Gastroesophageal sphincter (tissue), 4 donors: ENCODE measurements around the gene CDH13. TPM values are rescaled to one million over a fixed set of nuclear protein-coding genes. Genes with fewer than 3 reads are reported as not detected.

ENCODE experiments used
- ATAC-seq: fragments of 150-250 bp; one replicate; pipeline ENCODE4 v1.9.1; 2016; ENCODE audit warnings: mild to moderate bottlenecking, moderate library complexity
- H3K27ac ChIP-seq, 4 donors: fragments of 200-600 bp; sonication (generic) in 3 of 4; 1 replicate in 3 of 4; 2 replicates in 1 of 4; pipeline ENCODE4 v1.5.1; 2016 to 2019
- H3K27me3 ChIP-seq: fragments of 200-600 bp; sonication (generic); one replicate; pipeline ENCODE4 v1.5.1; 2019
- H3K36me3 ChIP-seq, 2 donors: fragments of 200-600 bp; sonication (generic); one replicate each; pipeline ENCODE4 v1.5.1; 2019; ENCODE audit warnings: control low read depth in 1 of 2
- H3K4me1 ChIP-seq, 3 donors: fragments of 200-600 bp; sonication (generic); 1 replicate in 2 of 3; 2 replicates in 1 of 3; pipeline ENCODE4 v1.5.1; 2016 to 2019; ENCODE audit warnings: control low read depth in 2 of 3
- H3K4me3 ChIP-seq, 2 donors: fragments of 200-600 bp; sonication (generic); one replicate each; pipeline ENCODE4 v1.5.1; 2019; ENCODE audit warnings: mild to moderate bottlenecking in 1 of 2, moderate library complexity in 1 of 2
- H3K9me3 ChIP-seq, 3 donors: fragments of 200-600 bp; sonication (generic); one replicate each; pipeline ENCODE4 v1.5.1; 2017 to 2019; ENCODE audit warnings: control low read depth in 2 of 3
- EP300 ChIP-seq: sonication (generic); formaldehyde crosslinking; IDR thresholded peaks from one replicate; pipeline ENCODE4 v1.6.1; 2017; ENCODE audit warnings: antibody characterized with exemption, mild to moderate bottlenecking
- POLR2A ChIP-seq, 2 donors: fragments of 450-650 bp; IDR thresholded peaks; one replicate each; pipeline ENCODE4 v1.6.1; 2017; ENCODE audit warnings: antibody characterized with exemption in 2 of 2, mild to moderate bottlenecking in 2 of 2, moderate library complexity in 1 of 2
- POLR2AphosphoS5 ChIP-seq: sonication (generic); formaldehyde crosslinking; IDR thresholded peaks from one replicate; pipeline ENCODE4 v1.6.1; 2017; ENCODE audit warnings: antibody characterized with exemption
- WGBS, 2 donors: methylation state at CpG; one replicate each; pipeline ENCODE4 v1.1.5; 2018; ENCODE audit warnings: low coverage in 1 of 2; 5-methylcytosine and 5-hydroxymethylcytosine counted together
- total RNA-seq, 4 donors: library from RNA; depleted of rRNA; stranded (reverse); fragments of >200 nt; gene quantifications; one replicate each; pipeline ENCODE4 v1.1.0, GENCODE V29; 2016
- TF ChIP-seq, protein P1 (sequence below), 4 experiments: fragments of 200-600 bp in 2 of 4; fragments of 450-650 bp in 2 of 4; sonication (generic) in 1 of 4; IDR thresholded peaks; one replicate each; pipeline ENCODE4 v1.5.1; 2017 to 2019; ENCODE audit warnings: antibody characterized with exemption in 4 of 4, mild to moderate bottlenecking in 2 of 4, moderate library complexity in 2 of 4

Gene CDH13
- total RNA-seq, 4 donors from 2014 or later, result 4.2 to 22.3 (median 11.4) TPM

DNA sequence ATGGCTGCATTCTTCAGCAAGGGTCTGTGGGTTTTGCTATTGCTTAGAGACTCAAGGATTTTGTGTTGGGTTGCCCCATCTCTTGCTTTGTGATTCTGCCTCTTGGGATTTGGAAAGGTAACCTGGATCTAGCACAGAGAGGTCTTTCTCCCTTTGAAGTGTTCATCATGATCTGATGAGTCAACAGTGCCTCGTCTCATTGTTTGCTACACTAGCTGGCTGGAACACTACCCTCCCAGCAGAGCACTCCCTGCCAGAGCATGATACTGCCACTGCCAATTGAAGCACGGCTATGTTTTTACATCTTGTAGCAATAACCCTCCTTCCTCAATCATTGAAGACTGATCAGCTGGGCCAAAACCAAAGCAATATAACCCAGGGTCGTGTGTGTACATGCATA lies 361.0 kb downstream of the CDH13 start:
- WGBS, 2 donors, result 69 to 93% methylated on average over 2 to 3 of the region's 3 CpGs
- ATAC-seq, result no peak
- no peaks in the 10 kb centered on the region for H3K36me3 ChIP-seq
- H3K4me1 ChIP-seq, result no peaks in the 10 kb centered on the region
- H3K4me3 ChIP-seq, result no peak overlapping the region
- no peaks in the 10 kb centered on the region for H3K9me3 ChIP-seq
- no peaks in the 10 kb centered on the region for H3K27me3 ChIP-seq
- no peak overlapping the region for H3K27ac ChIP-seq
- TF ChIP-seq, protein P1, sequence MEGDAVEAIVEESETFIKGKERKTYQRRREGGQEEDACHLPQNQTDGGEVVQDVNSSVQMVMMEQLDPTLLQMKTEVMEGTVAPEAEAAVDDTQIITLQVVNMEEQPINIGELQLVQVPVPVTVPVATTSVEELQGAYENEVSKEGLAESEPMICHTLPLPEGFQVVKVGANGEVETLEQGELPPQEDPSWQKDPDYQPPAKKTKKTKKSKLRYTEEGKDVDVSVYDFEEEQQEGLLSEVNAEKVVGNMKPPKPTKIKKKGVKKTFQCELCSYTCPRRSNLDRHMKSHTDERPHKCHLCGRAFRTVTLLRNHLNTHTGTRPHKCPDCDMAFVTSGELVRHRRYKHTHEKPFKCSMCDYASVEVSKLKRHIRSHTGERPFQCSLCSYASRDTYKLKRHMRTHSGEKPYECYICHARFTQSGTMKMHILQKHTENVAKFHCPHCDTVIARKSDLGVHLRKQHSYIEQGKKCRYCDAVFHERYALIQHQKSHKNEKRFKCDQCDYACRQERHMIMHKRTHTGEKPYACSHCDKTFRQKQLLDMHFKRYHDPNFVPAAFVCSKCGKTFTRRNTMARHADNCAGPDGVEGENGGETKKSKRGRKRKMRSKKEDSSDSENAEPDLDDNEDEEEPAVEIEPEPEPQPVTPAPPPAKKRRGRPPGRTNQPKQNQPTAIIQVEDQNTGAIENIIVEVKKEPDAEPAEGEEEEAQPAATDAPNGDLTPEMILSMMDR (IDR thresholded peaks at IDR 0.05), result no peak
- TF ChIP-seq POLR2AphosphoS5 (no peak), EP300 (no peak), POLR2A (IDR thresholded peaks at IDR 0.05) (no peak)

DNA sequence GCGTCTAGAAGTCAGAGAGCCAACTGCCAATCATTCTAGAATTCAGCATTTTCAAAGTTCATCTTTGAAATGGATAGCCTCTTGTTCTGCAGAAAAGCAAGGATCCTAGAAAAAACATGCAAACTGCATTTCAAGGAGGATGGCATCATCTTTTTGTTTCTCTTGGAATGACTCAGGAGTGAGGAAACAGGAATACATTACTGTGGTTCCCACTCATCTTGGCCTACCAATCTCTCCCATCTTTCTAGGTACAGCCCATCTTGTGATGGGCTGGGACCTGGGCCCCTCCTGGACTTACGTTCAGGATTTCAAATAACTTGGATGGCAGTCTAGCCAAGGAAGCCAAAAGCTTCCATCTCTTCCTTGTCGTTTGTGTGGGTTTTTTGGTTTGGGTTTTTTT lies 363.4 kb downstream of the CDH13 start:
- Histone ChIP-seq H3K9me3 (no peaks in the 10 kb centered on the region), H3K27me3 (no peaks in the 10 kb centered on the region), H3K36me3 (no peaks in the 10 kb centered on the region), H3K27ac (no peak overlapping the region), H3K4me3 (no peak overlapping the region), H3K4me1 (no peaks in the 10 kb centered on the region)
- no peak for ATAC-seq
- TF ChIP-seq POLR2AphosphoS5 (no peak), EP300 (no peak), POLR2A (IDR thresholded peaks at IDR 0.05) (no peak)
- TF ChIP-seq, protein P1 (IDR thresholded peaks at IDR 0.05), result no peak
- WGBS, 2 donors, result 70 to 79% methylated on average over 2 to 3 of the region's 3 CpGs

DNA sequence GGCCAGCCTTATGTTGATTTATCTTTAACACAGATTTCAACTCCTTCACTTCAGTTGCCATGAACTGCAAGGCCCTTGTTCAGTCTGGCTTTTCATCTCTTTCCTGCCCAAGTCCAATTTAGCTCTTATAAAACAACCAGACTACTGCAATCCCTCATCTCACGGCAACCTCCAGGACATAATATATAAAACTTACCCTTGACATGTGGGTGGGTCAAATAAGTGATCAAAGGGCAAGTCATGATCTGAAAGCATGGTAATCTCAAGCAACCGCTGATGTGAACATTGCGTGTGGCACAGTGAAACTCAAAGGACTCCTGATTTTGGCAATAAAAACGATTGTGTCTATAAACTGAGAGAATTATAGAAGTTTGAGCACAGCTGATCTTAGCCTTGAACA lies 364.6 kb downstream of the CDH13 start:
- no peak overlapping the region for H3K27ac ChIP-seq
- ATAC-seq, result no peak
- TF ChIP-seq EP300 (no peak), POLR2AphosphoS5 (no peak), POLR2A (IDR thresholded peaks at IDR 0.05) (no peak)
- TF ChIP-seq, protein P1 (IDR thresholded peaks at IDR 0.05), result no peak
- no peaks in the 10 kb centered on the region for H3K4me1 ChIP-seq
- no peaks in the 10 kb centered on the region for H3K27me3 ChIP-seq
- no peaks in the 10 kb centered on the region for H3K36me3 ChIP-seq
- 75 to 80% methylated on average over 1 to 3 of the region's 4 CpGs for WGBS, 2 donors
- H3K4me3 ChIP-seq, result no peak overlapping the region
- no peaks in the 10 kb centered on the region for H3K9me3 ChIP-seq

DNA sequence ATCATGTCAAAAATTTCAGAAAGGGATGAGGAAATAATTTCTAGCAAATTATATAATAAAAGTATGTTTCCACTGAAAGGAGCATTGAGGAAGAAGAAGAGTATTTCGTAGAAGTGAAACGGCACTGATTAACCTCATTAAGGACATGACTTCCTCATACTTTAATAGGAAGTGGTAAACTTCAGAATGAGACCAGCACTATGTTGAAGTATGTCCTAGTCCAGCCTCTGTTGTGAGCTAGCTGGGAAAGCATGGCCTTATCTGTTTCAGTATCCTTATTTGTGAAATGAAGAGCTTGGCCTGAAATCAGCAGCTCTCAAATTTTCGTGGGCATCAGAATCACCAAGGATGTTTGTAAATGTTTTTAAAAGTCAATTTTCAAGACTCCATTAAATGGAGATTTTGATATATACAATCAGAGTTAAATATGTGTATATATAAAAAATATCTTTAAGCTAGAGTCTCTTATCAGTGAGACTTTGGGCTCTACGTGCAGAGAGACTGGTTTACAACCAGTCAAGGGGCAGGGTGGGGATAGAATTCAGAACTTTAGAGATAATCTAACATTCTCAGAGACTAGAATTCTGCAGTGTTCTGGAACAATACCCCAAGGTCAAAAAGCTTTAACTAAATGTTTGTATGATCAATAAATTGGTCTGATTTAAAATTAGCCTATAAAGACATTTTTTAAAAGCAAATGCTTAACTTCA lies 365.4 kb downstream of the CDH13 start:
- Histone ChIP-seq H3K36me3 (no peaks in the 10 kb centered on the region), H3K4me3 (no peak overlapping the region), H3K4me1 (no peaks in the 10 kb centered on the region), H3K27ac (no peak overlapping the region), H3K9me3 (no peaks in the 10 kb centered on the region), H3K27me3 (no peaks in the 10 kb centered on the region)
- ATAC-seq, result no peak
- 54 to 67% methylated on average over 4 of the region's 4 CpGs for WGBS, 2 donors
- TF ChIP-seq EP300 (no peak), POLR2AphosphoS5 (no peak), POLR2A (IDR thresholded peaks at IDR 0.05) (no peak)
- TF ChIP-seq, protein P1 (IDR thresholded peaks at IDR 0.05), result no peak

DNA sequence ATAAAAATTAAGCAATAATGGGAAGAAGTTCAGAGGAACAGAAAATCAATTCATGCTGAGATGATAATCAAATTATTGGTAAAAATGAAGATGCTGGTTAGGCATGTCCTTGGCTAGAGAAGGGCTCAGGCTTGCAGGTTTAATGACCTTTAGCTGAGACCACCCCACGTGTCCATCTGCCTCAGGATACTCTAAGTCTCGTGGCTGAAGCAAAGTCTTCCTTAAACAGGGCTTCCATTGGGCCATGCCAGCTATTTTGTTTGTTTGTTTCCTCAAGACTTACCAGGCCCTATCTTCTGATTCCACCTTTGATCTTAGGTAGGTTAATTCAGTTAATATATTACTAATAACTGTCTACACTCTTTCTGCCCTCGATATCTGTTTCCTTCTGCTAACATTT lies 366.0 kb downstream of the CDH13 start:
- no peaks in the 10 kb centered on the region for H3K36me3 ChIP-seq
- no peaks in the 10 kb centered on the region for H3K4me1 ChIP-seq
- H3K9me3 ChIP-seq, result no peaks in the 10 kb centered on the region
- TF ChIP-seq POLR2AphosphoS5 (no peak), EP300 (no peak)
- no peak overlapping the region for H3K4me3 ChIP-seq
- H3K27ac ChIP-seq, result no peak overlapping the region
- ATAC-seq, result no peak
- H3K27me3 ChIP-seq, result no peaks in the 10 kb centered on the region
- 82% methylated on average over 2 to 3 of the region's 3 CpGs for WGBS, 2 donors
